HepG2 (cell line): Measurements from ENCODE around the gene RBBP8.

Experiments used
- ATF7-NPFF ChIP-seq: sonication (generic); formaldehyde crosslinking; IDR thresholded peaks from 2 replicates; pipeline ENCODE4 v1.8.1; 2023; ENCODE audit warnings: mild to moderate bottlenecking, low read depth, missing genetic modification reagents, moderate library complexity
- BRCA1 ChIP-seq: sonication (generic); formaldehyde crosslinking; IDR thresholded peaks from 2 replicates; pipeline ENCODE4 v1.4.0; 2020; ENCODE audit warnings: missing genetic modification reagents
- CHD2 ChIP-seq: IDR thresholded peaks from 2 replicates; pipeline ENCODE4 v1.6.1; 2011; ENCODE audit warnings: low read depth, low read length, improper control_type of control experiment
- MLX ChIP-seq: IDR thresholded peaks from 2 replicates; pipeline ENCODE4 v1.6.1; 2016
- NR2F1 ChIP-seq, 2 experiments: fragments of 450-650 bp in 1 of 2; formaldehyde crosslinking in 1 of 2; IDR thresholded peaks; 2 replicates each; pipeline versions ENCODE4 v1.5.0 to v1.6.1; 2016 to 2020; ENCODE audit warnings: mild to moderate bottlenecking in 1 of 2, missing compliant biosample characterization in 1 of 2, missing genetic modification reagents in 1 of 2, moderate library complexity in 1 of 2
- POLR2A ChIP-seq, 2 experiments: IDR thresholded peaks; 2 replicates each; pipeline ENCODE4 v1.6.1; 2011; ENCODE audit warnings: low read depth in 2 of 2, low read length in 2 of 2, mild to moderate bottlenecking in 1 of 2, moderate library complexity in 1 of 2; ENCODE audit not compliant: insufficient read depth in 1 of 2
- RFX1 ChIP-seq: fragments of 450-650 bp; IDR thresholded peaks from 2 replicates; pipeline ENCODE4 v1.6.1; 2017
- SMC3 ChIP-seq: IDR thresholded peaks from 2 replicates; pipeline ENCODE4 v1.6.1; 2011; ENCODE audit warnings: low read length, improper control_type of control experiment
- ZNF143 ChIP-seq: sonication (generic); formaldehyde crosslinking; IDR thresholded peaks from 2 replicates; pipeline ENCODE4 v1.4.0; 2020; ENCODE audit warnings: missing genetic modification reagents

DNA sequence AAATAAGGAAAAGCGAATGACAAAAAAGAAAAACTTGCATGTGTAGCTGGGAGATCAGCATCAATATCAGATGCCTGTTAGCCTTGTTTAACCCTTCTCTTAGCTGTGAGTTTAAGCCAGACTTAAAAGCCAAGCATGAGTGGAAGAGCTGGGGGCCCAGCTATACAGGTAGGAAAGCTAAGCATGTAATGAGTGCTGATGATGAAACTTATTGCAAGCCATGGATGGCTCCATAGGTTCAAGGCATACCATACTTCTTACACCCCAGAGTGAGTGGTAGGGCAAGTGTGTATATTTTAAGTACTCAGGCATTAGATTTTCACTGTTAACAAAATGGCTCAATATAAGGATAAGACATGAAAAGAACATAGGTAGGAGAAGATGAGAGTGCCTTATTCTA, 28.0 kb downstream of the RBBP8 start:
- TF ChIP-seq ATF7-NPFF: no peak
- TF ChIP-seq ZNF143: no peak
- TF ChIP-seq MLX (CRISPR knock-in tag): no peak
- TF ChIP-seq CHD2: no peak
- no peak for TF ChIP-seq NR2F1 (CRISPR knock-in tag; IDR thresholded peaks at IDR 0.05)
- no peak for TF ChIP-seq SMC3
- no peak for TF ChIP-seq RFX1
- TF ChIP-seq BRCA1 (CRISPR knock-in tag): no peak
- TF ChIP-seq POLR2A (IDR thresholded peaks at IDR 0.05; ENCODE audit: insufficient read depth in 1 of 2, low read depth in 2 of 2, low read length in 2 of 2): no peak
